Fibroblast of mammary gland (primary cell): Measurements from ENCODE around the gene AANAT.
A peak's percentile ranks its signal among the peaks of the same experiment; 100 is the strongest.

Source experiments
- DNase-seq: peaks from one replicate; pipeline ENCODE4 v3.0.0-alpha.2; 2010; ENCODE audit warnings: low read depth
- H3K4me3 ChIP-seq: 2 replicates; pipeline ENCODE4 v1.5.1; 2011; ENCODE audit warnings: low read depth, mild to moderate bottlenecking, low read length, moderate library complexity; ENCODE audit not compliant: control insufficient read depth
- CTCF ChIP-seq: conservative IDR thresholded peaks from 2 replicates; pipeline ENCODE4 v1.5.1; 2011; ENCODE audit warnings: low read depth, low read length, inconsistent platforms; ENCODE audit not compliant: control insufficient read depth, insufficient read depth

The AANAT gene

DNA sequence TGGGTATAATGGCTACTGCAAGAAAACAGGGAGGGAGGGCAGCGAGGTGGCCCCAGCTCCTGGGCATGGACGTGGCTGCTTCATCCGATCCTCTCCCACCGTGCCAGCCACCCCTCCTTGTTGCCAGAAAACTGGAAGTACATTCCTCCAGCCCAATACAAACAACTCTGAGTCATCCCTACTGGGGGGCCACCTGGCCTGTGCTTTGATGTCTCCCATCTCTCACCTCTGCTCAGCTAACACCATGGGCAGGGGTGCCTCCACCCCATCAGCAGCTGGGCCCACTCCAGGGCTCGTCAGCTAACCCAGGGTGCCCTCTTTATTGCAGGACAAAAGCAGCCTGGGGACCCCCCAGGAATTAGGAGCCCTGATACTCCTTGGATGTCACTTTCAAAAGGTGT is 31.9 kb downstream of the AANAT start:
- no peak overlapping the region for H3K4me3 ChIP-seq
- no peak for TF ChIP-seq CTCF

GRCh38 chr17:76500074-76500746 is 32.8 kb downstream of the AANAT start:
- no peak for DNase-seq
- peak overlapping the region; percentile 52 for H3K4me3 ChIP-seq
- no peak for TF ChIP-seq CTCF

More for the DNA sequence above, 31.9 kb downstream of the AANAT start:
- DNase-seq: no peak

- H3K4me3 ChIP-seq: peak overlapping the region; percentile 52
- DNase-seq: no peak
- TF ChIP-seq CTCF: no peak
These were observed 33.3 kb downstream of the AANAT start for GRCh38 chr17:76500747-76501017.

DNA sequence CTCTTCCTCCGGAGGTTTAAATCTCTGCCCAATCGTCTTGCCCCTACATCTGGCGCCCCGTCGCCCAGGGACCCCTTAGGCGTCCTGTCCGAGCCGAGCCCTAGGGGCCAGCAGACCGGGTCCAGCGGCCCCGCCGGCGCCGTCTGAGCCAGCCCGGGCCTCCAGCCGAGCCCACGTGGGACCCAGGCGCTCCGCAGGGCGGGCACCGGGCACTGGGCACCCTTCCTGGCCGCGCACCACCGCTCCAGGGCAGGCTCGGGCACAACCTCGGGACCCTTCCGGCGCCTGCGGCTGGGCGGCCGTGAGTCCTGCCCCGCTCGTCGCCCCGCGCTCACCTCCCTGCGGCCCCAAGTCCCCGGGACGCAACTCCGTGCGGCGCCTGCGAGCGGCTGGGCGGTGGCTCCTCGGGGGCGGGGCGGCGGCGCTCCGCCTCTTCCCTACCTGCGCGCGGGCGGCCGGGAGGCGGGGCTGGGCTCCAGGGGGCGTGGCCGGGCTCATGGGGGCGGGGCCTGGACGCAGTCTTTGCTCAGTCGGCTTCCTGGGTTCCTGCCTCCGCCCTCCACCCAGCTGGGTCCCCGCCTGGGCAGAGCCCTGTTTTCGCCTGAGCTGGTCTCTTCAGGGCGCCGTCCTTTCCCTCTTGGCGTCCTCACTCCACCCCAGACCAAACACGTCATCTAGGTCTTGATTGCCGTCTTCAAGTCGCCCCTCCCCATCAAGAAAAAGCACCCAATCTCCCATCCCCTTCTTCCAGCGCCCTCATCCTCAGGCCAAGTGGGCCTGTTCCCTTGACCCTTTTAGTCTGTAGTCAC is 33.8 kb downstream of the AANAT start, which contains the start of gene RHBDF2:
Gene RHBDF2, minus strand, starts transcription at position 406 of the 809 bp plus-strand sequence. CDS start 19,899 bp downstream, outside the sequence.
- no peak for TF ChIP-seq CTCF
- H3K4me3 ChIP-seq: peak within 1 kb of the TSS; percentile 52
- DNase-seq: peak; percentile 62

- no peak for TF ChIP-seq CTCF
- no peak for DNase-seq
- peak overlapping the region; percentile 52 for H3K4me3 ChIP-seq
These were observed 34.5 kb downstream of the AANAT start for GRCh38 chr17:76501827-76502307.

- H3K4me3 ChIP-seq: no peak overlapping the region
- TF ChIP-seq CTCF: no peak
- DNase-seq: no peak
These were observed 35.2 kb downstream of the AANAT start for GRCh38 chr17:76502341-76503211.
